Measurements from ENCODE around the gene PTDSS2. TPM values are rescaled to one million over a fixed set of nuclear protein-coding genes. Genes with fewer than 3 reads are reported as not detected.
A peak's percentile ranks its signal among the peaks of the same experiment; 100 is the strongest.
"Not testable (repeated sequence)": the region's sequence is repeated elsewhere in the genome, so short reads cannot be mapped to it uniquely, and the experiment has no call there.

PTDSS2 gene
- total and polyA plus RNA-seq, 7 donors: 11.8 to 26.0 (median 19.6) TPM

- Histone ChIP-seq H3K36me3 (ENCODE audit: insufficient read depth in 1 of 2, low read depth in 1 of 2) (no peaks in the 10 kb centered on the region), H3K27me3 (ENCODE audit: insufficient read depth in 3 of 3, low read length in 2 of 3) (peaks cover 0 to 25% (median 0%) of the 10 kb centered on the region in 3 donors), H3K9me3 (no peaks in the 10 kb centered on the region), H3K27ac (no peak overlapping the region), H3K4me1 (peaks cover 8% of the 10 kb centered on the region), H3K4me3 (peak overlapping the region; percentile 74)
- peak; percentile 1 to 12 (median 8) for ATAC-seq
- WGBS, 3 donors: 73 to 81% (median 75%) methylated on average over 23 to 28 of the region's 28 CpGs
- no peak for DNase-seq
- intact Hi-C loops (cut with DNase I): loop anchor here in 1 of 2 donors (2.0 kb wide), 1 partner anchor 39 kb away; no protein-coding TSS in a partner anchor
- TF ChIP-seq CTCF (IDR thresholded peaks at IDR 0.05): no peak
Observed at GRCh38 chr11:407651-408123, 42.4 kb upstream of the PTDSS2 start.

- H3K4me3 ChIP-seq: no peak overlapping the region
- intact Hi-C loops (cut with DNase I): loop anchor here in 1 of 2 donors (2.0 kb wide), 1 partner anchor 38 kb away; no protein-coding TSS in a partner anchor
- ATAC-seq (no peak), DNase-seq (no peak)
- 82 to 89% (median 86%) methylated on average over 15 of the region's 15 CpGs for WGBS, 3 donors
- peaks cover 8% of the 10 kb centered on the region for H3K4me1 ChIP-seq
- TF ChIP-seq CTCF (IDR thresholded peaks at IDR 0.05): no peak
- H3K36me3 ChIP-seq (ENCODE audit: insufficient read depth in 1 of 2, low read depth in 1 of 2): no peaks in the 10 kb centered on the region
- H3K27ac ChIP-seq: no peak overlapping the region
- H3K9me3 ChIP-seq: no peaks in the 10 kb centered on the region
- H3K27me3 ChIP-seq (ENCODE audit: insufficient read depth in 3 of 3, low read length in 2 of 3): peaks cover 0 to 25% (median 0%) of the 10 kb centered on the region in 3 donors
Observed at GRCh38 chr11:408154-409007, 41.7 kb upstream of the PTDSS2 start.

- intact Hi-C loops (cut with DNase I): loop anchor here in 1 of 2 donors (2.0 kb wide), 1 partner anchor 38 kb away; no protein-coding TSS in a partner anchor
- no peak overlapping the region for H3K27ac ChIP-seq
- no peak for TF ChIP-seq CTCF (IDR thresholded peaks at IDR 0.05)
Observed at GRCh38 chr11:409008-409599, 41.0 kb upstream of the PTDSS2 start.

GRCh38 chr11:409600-410483 is 40.2 kb upstream of the PTDSS2 start:
- H3K4me3 ChIP-seq: no peak overlapping the region
- TF ChIP-seq CTCF (IDR thresholded peaks at IDR 0.05): no peak
- no peak overlapping the region for H3K27ac ChIP-seq
- peaks cover 8% of the 10 kb centered on the region for H3K4me1 ChIP-seq
- peaks cover 0 to 30% (median 0%) of the 10 kb centered on the region in 3 donors for H3K27me3 ChIP-seq (ENCODE audit: insufficient read depth in 3 of 3, low read length in 2 of 3)
- ATAC-seq (no peak), DNase-seq (peak in 1 of 2 donors; percentile 44)
- intact Hi-C loops (cut with DNase I): loop anchor here in 1 of 2 donors (2.0 kb wide), 1 partner anchor 37 kb away; no protein-coding TSS in a partner anchor
- H3K36me3 ChIP-seq (ENCODE audit: insufficient read depth in 1 of 2, low read depth in 1 of 2): no peaks in the 10 kb centered on the region
- H3K9me3 ChIP-seq: no peaks in the 10 kb centered on the region
- 52 to 64% (median 57%) methylated on average over 17 to 18 of the region's 18 CpGs for WGBS, 3 donors

More at GRCh38 chr11:409008-409599, 41.0 kb upstream of the PTDSS2 start:
- H3K27me3 ChIP-seq (ENCODE audit: insufficient read depth in 3 of 3, low read length in 2 of 3): peaks cover 0 to 25% (median 0%) of the 10 kb centered on the region in 3 donors
- DNase-seq: peak; percentile 11 to 45
- H3K36me3 ChIP-seq (ENCODE audit: insufficient read depth in 1 of 2, low read depth in 1 of 2): no peaks in the 10 kb centered on the region
- H3K9me3 ChIP-seq: no peaks in the 10 kb centered on the region
- ATAC-seq: no peak
- no peak overlapping the region for H3K4me3 ChIP-seq
- peaks cover 8% of the 10 kb centered on the region for H3K4me1 ChIP-seq
- whole genome bisulfite sequencing, 3 donors: 69 to 75% (median 73%) methylated on average over 7 of the region's 7 CpGs

GRCh38 chr11:410711-411110 is 39.4 kb upstream of the PTDSS2 start:
- H3K27ac ChIP-seq; H3K4me3 ChIP-seq; ATAC-seq; H3K4me1 ChIP-seq; H3K36me3 ChIP-seq (ENCODE audit: insufficient read depth in 1 of 2, low read depth in 1 of 2); H3K9me3 ChIP-seq; intact Hi-C loops (cut with DNase I): not testable (repeated sequence)
- 80 to 91% (median 83%) methylated on average over 10 to 13 of the region's 13 CpGs for WGBS, 3 donors
- DNase-seq: peak in 1 of 2 donors; percentile 38
- peaks cover 0 to 35% (median 0%) of the 10 kb centered on the region in 3 donors for H3K27me3 ChIP-seq (ENCODE audit: insufficient read depth in 3 of 3, low read length in 2 of 3)

- H3K9me3 ChIP-seq; H3K4me3 ChIP-seq; H3K27ac ChIP-seq; intact Hi-C loops (cut with DNase I); ATAC-seq; H3K36me3 ChIP-seq (ENCODE audit: insufficient read depth in 1 of 2, low read depth in 1 of 2); H3K4me1 ChIP-seq: not testable (repeated sequence)
- peaks cover 0 to 43% (median 3%) of the 10 kb centered on the region in 3 donors for H3K27me3 ChIP-seq (ENCODE audit: insufficient read depth in 3 of 3, low read length in 2 of 3)
- DNase-seq: peak in 1 of 2 donors; percentile 45
- 79 to 86% (median 80%) methylated on average over 8 to 9 of the region's 11 CpGs for WGBS, 3 donors
Observed at GRCh38 chr11:411520-411919, 38.6 kb upstream of the PTDSS2 start.

Measured in psoas muscle (tissue), 8 donors.